ENCODE measurements around the gene ILK. TPM values are rescaled to one million over a fixed set of nuclear protein-coding genes. Genes with fewer than 3 reads are reported as not detected.

Gene ILK
- total RNA-seq, 1 experiment from 2014 or later: 86.5 TPM

- H3K27ac ChIP-seq (ENCODE audit: low read depth, low read length, poor library complexity, severe bottlenecking): no peak overlapping the region
- POLR2A ChIA-PET (ENCODE audit: low non-redundant PET): no interaction called here
- no peaks in the 10 kb centered on the region for H3K36me3 ChIP-seq (ENCODE audit: insufficient read depth, low read length, poor library complexity, severe bottlenecking)
- CTCF ChIA-PET: no interaction called here
- intact Hi-C loops (cut with micrococcal nuclease; ENCODE audit: unreplicated experiment): no loop called here
- no peaks in the 10 kb centered on the region for H3K9me3 ChIP-seq (ENCODE audit: low read depth, low read length, poor library complexity, severe bottlenecking)
- TF ChIP-seq CTCF (conservative IDR thresholded peaks at IDR 0.05; ENCODE audit: low read depth, low read length) (no peak), EZH2 (IDR thresholded peaks at IDR 0.05; ENCODE audit: borderline replicate concordance, low read depth, low read length, poor library complexity, severe bottlenecking) (no peak)
- TSS peak; percentile 80 for BruUV-seq (replicated peaks)
- no peaks in the 10 kb centered on the region for H3K4me1 ChIP-seq (ENCODE audit: insufficient read depth, low read length, poor library complexity, severe bottlenecking)
- DNase-seq (ENCODE audit: low spot score): no peak
- peak overlapping the region; percentile 51 for H3K4me3 ChIP-seq (ENCODE audit: low read depth, low read length, poor library complexity, severe bottlenecking)
- H3K27me3 ChIP-seq (replicated peaks; ENCODE audit: insufficient read depth, low read depth, low read length, poor library complexity): no peaks in the 10 kb centered on the region
Measured at GRCh38 chr11:6656584-6656915, 53.0 kb downstream of the ILK start.

GRCh38 chr11:6656936-6657335 lies 53.4 kb downstream of the ILK start:
- ChIA-PET POLR2A (ENCODE audit: low non-redundant PET) (no interaction called here), CTCF (no interaction called here)
- Histone ChIP-seq H3K27me3 (replicated peaks; ENCODE audit: insufficient read depth, low read depth, low read length, poor library complexity) (no peaks in the 10 kb centered on the region), H3K9me3 (ENCODE audit: low read depth, low read length, poor library complexity, severe bottlenecking) (no peaks in the 10 kb centered on the region), H3K27ac (ENCODE audit: low read depth, low read length, poor library complexity, severe bottlenecking) (no peak overlapping the region), H3K4me3 (ENCODE audit: low read depth, low read length, poor library complexity, severe bottlenecking) (no peak overlapping the region), H3K36me3 (ENCODE audit: insufficient read depth, low read length, poor library complexity, severe bottlenecking) (no peaks in the 10 kb centered on the region), H3K4me1 (ENCODE audit: insufficient read depth, low read length, poor library complexity, severe bottlenecking) (no peaks in the 10 kb centered on the region)
- no peak for TF ChIP-seq CTCF (conservative IDR thresholded peaks at IDR 0.05; ENCODE audit: low read depth, low read length)
- no peak for TF ChIP-seq EZH2 (IDR thresholded peaks at IDR 0.05; ENCODE audit: borderline replicate concordance, low read depth, low read length, poor library complexity, severe bottlenecking)
- intact Hi-C loops (cut with micrococcal nuclease; ENCODE audit: unreplicated experiment): no loop called here
- BruUV-seq (replicated peaks): no TSS peak
- DNase-seq (ENCODE audit: low spot score): no peak

- TF ChIP-seq EZH2 (IDR thresholded peaks at IDR 0.05; ENCODE audit: borderline replicate concordance, low read depth, low read length, poor library complexity, severe bottlenecking) (no peak), CTCF (conservative IDR thresholded peaks at IDR 0.05; ENCODE audit: low read depth, low read length) (no peak)
- Histone ChIP-seq H3K4me1 (ENCODE audit: insufficient read depth, low read length, poor library complexity, severe bottlenecking) (no peaks in the 10 kb centered on the region), H3K36me3 (ENCODE audit: insufficient read depth, low read length, poor library complexity, severe bottlenecking) (no peaks in the 10 kb centered on the region), H3K27me3 (replicated peaks; ENCODE audit: insufficient read depth, low read depth, low read length, poor library complexity) (no peaks in the 10 kb centered on the region), H3K9me3 (ENCODE audit: low read depth, low read length, poor library complexity, severe bottlenecking) (no peaks in the 10 kb centered on the region), H3K4me3 (ENCODE audit: low read depth, low read length, poor library complexity, severe bottlenecking) (no peak overlapping the region), H3K27ac (ENCODE audit: low read depth, low read length, poor library complexity, severe bottlenecking) (no peak overlapping the region)
- ChIA-PET POLR2A (ENCODE audit: low non-redundant PET) (no interaction called here), CTCF (no interaction called here)
- DNase-seq (ENCODE audit: low spot score): no peak
- BruUV-seq (replicated peaks): no TSS peak
- intact Hi-C loops (cut with micrococcal nuclease; ENCODE audit: unreplicated experiment): no loop called here
Measured at GRCh38 chr11:6657346-6657745, 53.8 kb downstream of the ILK start.
